Neuronal stem cell (in vitro differentiated cells): ENCODE data around the gene ANO6.

Experiments
- DNase-seq: peaks from one replicate; pipeline ENCODE4 v3.0.0-alpha.2; 2013; ENCODE audit warnings: low spot score
- H2AFZ ChIP-seq: one replicate; pipeline ENCODE4 v1.6.1; 2013; ENCODE audit warnings: mild to moderate bottlenecking, low read length, inconsistent platforms
- H2AK5ac ChIP-seq: 2 replicates; pipeline ENCODE4 v1.6.1; 2013; ENCODE audit warnings: low read depth, mild to moderate bottlenecking, inconsistent platforms, low read length, moderate library complexity, mixed read lengths
- H2BK120ac ChIP-seq: 2 replicates; pipeline ENCODE4 v1.6.1; 2013; ENCODE audit warnings: low read depth, mild to moderate bottlenecking, inconsistent platforms, low read length, moderate library complexity, mixed read lengths
- H2BK12ac ChIP-seq: one replicate; pipeline ENCODE4 v1.6.1; 2013; ENCODE audit warnings: low read length, inconsistent platforms
- H2BK15ac ChIP-seq: 2 replicates; pipeline ENCODE4 v1.6.1; 2013; ENCODE audit warnings: mild to moderate bottlenecking, low read length, inconsistent platforms, mixed read lengths
- H2BK5ac ChIP-seq: one replicate; pipeline ENCODE4 v1.6.1; 2013; ENCODE audit warnings: inconsistent platforms, mild to moderate bottlenecking, low read length, moderate library complexity
- H3K14ac ChIP-seq: one replicate; pipeline ENCODE4 v1.6.1; 2013; ENCODE audit warnings: low read length, inconsistent platforms
- H3K18ac ChIP-seq: 2 replicates; pipeline ENCODE4 v1.6.1; 2013; ENCODE audit warnings: low read length, inconsistent platforms
- H3K23ac ChIP-seq: 2 replicates; pipeline ENCODE4 v1.6.1; 2013; ENCODE audit warnings: low read depth, mild to moderate bottlenecking, mixed read lengths, low read length, inconsistent platforms; ENCODE audit not compliant: poor library complexity
- H3K27ac ChIP-seq: replicated peaks from 3 replicates; pipeline ENCODE4 v1.5.1; 2013; ENCODE audit warnings: low read length, inconsistent platforms
- H3K27me3 ChIP-seq, 3 experiments: 2 replicates each; pipeline ENCODE4 v1.6.1; 2013; ENCODE audit warnings: low read length in 3 of 3, mild to moderate bottlenecking in 2 of 3, inconsistent platforms in 1 of 3, low read depth in 1 of 3, mixed read lengths in 1 of 3, moderate library complexity in 1 of 3; ENCODE audit not compliant: control insufficient read depth in 3 of 3, insufficient read depth in 3 of 3
- H3K36me3 ChIP-seq, 2 donors: replicated peaks in 1 of 2; 2 replicates each; pipeline ENCODE4 v1.6.1; 2013; ENCODE audit warnings: low read length in 2 of 2; ENCODE audit not compliant: control insufficient read depth in 2 of 2, insufficient read depth in 2 of 2
- H3K4ac ChIP-seq: 2 replicates; pipeline ENCODE4 v1.6.1; 2013; ENCODE audit warnings: inconsistent platforms, mild to moderate bottlenecking, low read length, moderate library complexity
- H3K4me1 ChIP-seq, 2 donors: 1 replicate in 1 of 2; 2 replicates in 1 of 2; pipeline ENCODE4 v1.6.1; 2013; ENCODE audit warnings: low read length in 2 of 2, low read depth in 1 of 2; ENCODE audit not compliant: control insufficient read depth in 2 of 2, insufficient read depth in 1 of 2
- H3K4me2 ChIP-seq: one replicate; pipeline ENCODE4 v1.6.1; 2013; ENCODE audit warnings: mild to moderate bottlenecking, low read length, inconsistent platforms; ENCODE audit not compliant: insufficient read depth, poor library complexity, severe bottlenecking
- H3K4me3 ChIP-seq, 2 donors: 2 replicates each; pipeline ENCODE4 v1.5.1; 2013; ENCODE audit warnings: low read length in 2 of 2, mild to moderate bottlenecking in 2 of 2, inconsistent platforms in 1 of 2, moderate library complexity in 1 of 2
- H3K79me1 ChIP-seq: one replicate; pipeline ENCODE4 v1.6.1; 2013; ENCODE audit warnings: low read depth, mild to moderate bottlenecking, inconsistent platforms, low read length, moderate library complexity
- H3K9ac ChIP-seq: one replicate; pipeline ENCODE4 v1.6.1; 2013; ENCODE audit warnings: mild to moderate bottlenecking, low read depth, low read length, inconsistent platforms; ENCODE audit not compliant: poor library complexity
- H3K9me3 ChIP-seq, 2 donors: replicated peaks in 1 of 2; 2 replicates each; pipeline versions ENCODE3 to v1.6.1; 2013; ENCODE audit warnings: low read length in 2 of 2, mild to moderate bottlenecking in 2 of 2, inconsistent platforms in 1 of 2, low read depth in 1 of 2, mixed read lengths in 1 of 2, moderate library complexity in 1 of 2; ENCODE audit not compliant: control insufficient read depth in 2 of 2, insufficient read depth in 1 of 2
- H4K8ac ChIP-seq: one replicate; pipeline ENCODE4 v1.6.1; 2013; ENCODE audit warnings: low read depth, mild to moderate bottlenecking, inconsistent platforms, low read length, moderate library complexity
- H4K91ac ChIP-seq: one replicate; pipeline ENCODE4 v1.6.1; 2013; ENCODE audit warnings: low read length, low read depth, mild to moderate bottlenecking, inconsistent platforms; ENCODE audit not compliant: poor library complexity
- WGBS, 2 donors: extraction: QIAGEN DNeasy Blood & Tissue Kit; methylation state at CpG; one replicate each; pipeline ENCODE4 v1.1.7; 2013; ENCODE audit warnings: missing lambda C conversion rate in 2 of 2, mixed read lengths in 1 of 2; ENCODE audit not compliant: insufficient read length in 2 of 2, insufficient replicate concordance in 1 of 2; ENCODE audit errors: extremely low coverage in 2 of 2; 5-methylcytosine and 5-hydroxymethylcytosine counted together

ANO6 gene

GRCh38 chr12:45348311-45348710, 132.4 kb downstream of the ANO6 start:
- Histone ChIP-seq H3K18ac (no peak overlapping the region), H2BK15ac (no peak overlapping the region), H3K9me3 (peaks cover 9 to 12% of the 10 kb centered on the region in 2 donors), H3K4me2 (no peak overlapping the region), H2BK120ac (no peak overlapping the region), H3K23ac (no peak overlapping the region), H4K8ac (no peak overlapping the region), H3K27ac (no peak overlapping the region), H4K91ac (no peak overlapping the region), H3K9ac (no peak overlapping the region), H3K79me1 (no peaks in the 10 kb centered on the region), H3K14ac (no peak overlapping the region), H3K4ac (no peak overlapping the region), H3K4me1 (no peaks in the 10 kb centered on the region), H3K36me3 (peaks cover 16 to 61% of the 10 kb centered on the region in 2 donors), H3K4me3 (no peak overlapping the region), H2BK5ac (no peak overlapping the region), H2BK12ac (no peak overlapping the region), H2AFZ (no peak overlapping the region), H3K27me3 (no peaks in the 10 kb centered on the region), H2AK5ac (no peak overlapping the region)
- WGBS, 2 donors, result no CpG with 5 or more reads among the region's 2 CpGs
- no peak for DNase-seq

GRCh38 chr12:45348986-45349385, 133.1 kb downstream of the ANO6 start:
- H3K4me1 ChIP-seq, result no peaks in the 10 kb centered on the region
- no peak overlapping the region for H3K23ac ChIP-seq
- H2BK120ac ChIP-seq, result no peak overlapping the region
- no peak overlapping the region for H3K4me2 ChIP-seq
- H2BK5ac ChIP-seq, result no peak overlapping the region
- peaks cover 16 to 61% of the 10 kb centered on the region in 2 donors for H3K36me3 ChIP-seq
- H2AFZ ChIP-seq, result no peak overlapping the region
- no peak overlapping the region for H3K14ac ChIP-seq
- H4K91ac ChIP-seq, result no peak overlapping the region
- no peak overlapping the region for H3K18ac ChIP-seq
- H3K79me1 ChIP-seq, result no peaks in the 10 kb centered on the region
- no peak overlapping the region for H3K27ac ChIP-seq
- no peak overlapping the region for H2BK15ac ChIP-seq
- peaks cover 9 to 12% of the 10 kb centered on the region in 2 donors for H3K9me3 ChIP-seq
- H3K4ac ChIP-seq, result no peak overlapping the region
- no peak overlapping the region for H2AK5ac ChIP-seq
- no CpG with 5 or more reads among the region's 1 CpG for whole genome bisulfite sequencing, 2 donors
- H4K8ac ChIP-seq, result no peak overlapping the region
- no peak overlapping the region for H3K4me3 ChIP-seq
- no peak overlapping the region for H2BK12ac ChIP-seq
- no peaks in the 10 kb centered on the region for H3K27me3 ChIP-seq
- H3K9ac ChIP-seq, result no peak overlapping the region
- no peak for DNase-seq

GRCh38 chr12:45349916-45350315, 134.0 kb downstream of the ANO6 start:
- Histone ChIP-seq H2AK5ac (no peak overlapping the region), H3K4ac (no peak overlapping the region), H3K9ac (no peak overlapping the region), H4K91ac (no peak overlapping the region), H4K8ac (no peak overlapping the region), H2BK120ac (no peak overlapping the region), H3K4me3 (no peak overlapping the region), H3K18ac (no peak overlapping the region), H2AFZ (no peak overlapping the region), H3K4me2 (no peak overlapping the region), H3K14ac (no peak overlapping the region), H3K27ac (no peak overlapping the region), H3K9me3 (peaks cover 9 to 12% of the 10 kb centered on the region in 2 donors), H2BK12ac (no peak overlapping the region), H3K36me3 (peaks cover 16 to 63% of the 10 kb centered on the region in 2 donors), H3K4me1 (no peaks in the 10 kb centered on the region), H2BK15ac (no peak overlapping the region), H3K79me1 (no peaks in the 10 kb centered on the region), H3K27me3 (no peaks in the 10 kb centered on the region), H2BK5ac (no peak overlapping the region), H3K23ac (no peak overlapping the region)
- no peak for DNase-seq
- WGBS, 2 donors, result no CpG with 5 or more reads among the region's 1 CpG

- no peak overlapping the region for H2BK5ac ChIP-seq
- H3K4me2 ChIP-seq, result no peak overlapping the region
- no peaks in the 10 kb centered on the region for H3K79me1 ChIP-seq
- H3K9ac ChIP-seq, result no peak overlapping the region
- H2BK12ac ChIP-seq, result no peak overlapping the region
- no peak overlapping the region for H4K8ac ChIP-seq
- H3K4me1 ChIP-seq, result no peaks in the 10 kb centered on the region
- no peak overlapping the region for H3K27ac ChIP-seq
- H2BK120ac ChIP-seq, result no peak overlapping the region
- no peak overlapping the region for H2BK15ac ChIP-seq
- no CpG with 5 or more reads among the region's 3 CpGs for WGBS, 2 donors
- no peak overlapping the region for H3K18ac ChIP-seq
- peaks cover 21 to 68% of the 10 kb centered on the region in 2 donors for H3K36me3 ChIP-seq
- H3K9me3 ChIP-seq, result peaks cover 9 to 12% of the 10 kb centered on the region in 2 donors
- no peak overlapping the region for H2AK5ac ChIP-seq
- no peak overlapping the region for H3K23ac ChIP-seq
- H2AFZ ChIP-seq, result no peak overlapping the region
- H3K4me3 ChIP-seq, result no peak overlapping the region
- no peak overlapping the region for H3K14ac ChIP-seq
- H3K4ac ChIP-seq, result no peak overlapping the region
- H4K91ac ChIP-seq, result no peak overlapping the region
- H3K27me3 ChIP-seq, result no peaks in the 10 kb centered on the region
- no peak for DNase-seq
Measured at GRCh38 chr12:45350861-45351260, 135.0 kb downstream of the ANO6 start.
